B cell (primary cell): ENCODE data around the gene TBATA. TPM values are rescaled to one million over a fixed set of nuclear protein-coding genes. Genes with fewer than 3 reads are reported as not detected.
"Not testable (repeated sequence)": the region's sequence is repeated elsewhere in the genome, so short reads cannot be mapped to it uniquely, and the experiment has no call there.

ENCODE experiments used
- ATAC-seq: fragments of 200-7000 bp; cut with Tn5 transposase; one replicate; pipeline ENCODE4 v1.10.0; 2021; ENCODE audit warnings: low read depth, mild to moderate bottlenecking, moderate number of reproducible peaks, moderate library complexity
- CTCF ChIA-PET: fragments of 350-600 bp; sonication (Branson Sonifier 250); formaldehyde crosslinking; loops from one replicate; lab custom pipeline; 2021; ENCODE audit warnings: antibody characterized with exemption, inconsistent platforms; lab: Charles Lee
- POLR2A ChIA-PET: fragments of 350-600 bp; sonication (Branson Sonifier 250); formaldehyde crosslinking; loops from one replicate; lab custom pipeline; 2021; ENCODE audit warnings: antibody characterized with exemption; lab: Charles Lee
- DNase-seq: peaks from one replicate; pipeline ENCODE4 v3.0.0; 2013
- H2AFZ ChIP-seq: 2 replicates; pipeline ENCODE4 v1.6.1; 2012; ENCODE audit warnings: mild to moderate bottlenecking, low read depth, low read length; ENCODE audit not compliant: insufficient read depth, poor library complexity, severe bottlenecking
- H3K27ac ChIP-seq, 2 donors: 1 replicate in 1 of 2; 2 replicates in 1 of 2; pipeline ENCODE4 v1.5.1; 2012 to 2013; ENCODE audit warnings: low read length in 2 of 2, mild to moderate bottlenecking in 2 of 2, moderate library complexity in 1 of 2
- H3K27me3 ChIP-seq, 4 experiments: fragments of 200-600 bp in 1 of 4; sonication (generic) in 1 of 4; replicated peaks in 1 of 4; 1 replicate in 2 of 4; 2 replicates in 2 of 4; pipeline versions ENCODE4 v1.6.1 to v1.7.0; 2013 to 2016; ENCODE audit warnings: low read length in 3 of 4, mild to moderate bottlenecking in 2 of 4, mixed read lengths in 1 of 4, moderate library complexity in 1 of 4; ENCODE audit not compliant: insufficient read depth in 4 of 4, control insufficient read depth in 3 of 4; ENCODE audit errors: control extremely low read depth in 1 of 4
- H3K36me3 ChIP-seq, 2 experiments: replicated peaks in 1 of 2; 1 replicate in 1 of 2; 2 replicates in 1 of 2; pipeline versions ENCODE4 v1.6.1 to v1.7.1; 2013; ENCODE audit warnings: low read length in 1 of 2; ENCODE audit not compliant: insufficient read depth in 2 of 2, control insufficient read depth in 1 of 2; ENCODE audit errors: control extremely low read depth in 1 of 2, extremely low read depth in 1 of 2
- H3K4me1 ChIP-seq, 2 donors: fragments of 200-600 bp in 1 of 2; sonication (generic) in 1 of 2; 1 replicate in 1 of 2; 2 replicates in 1 of 2; pipeline versions ENCODE4 v1.5.1 to v1.6.1; 2013 to 2017; ENCODE audit warnings: low read length in 2 of 2; ENCODE audit not compliant: control insufficient read depth in 2 of 2, insufficient read depth in 2 of 2
- H3K4me2 ChIP-seq: replicated peaks from 2 replicates; pipeline ENCODE3; 2012; ENCODE audit warnings: mild to moderate bottlenecking, low read depth, low read length; ENCODE audit not compliant: poor library complexity, severe bottlenecking
- H3K4me3 ChIP-seq, 5 experiments: fragments of 200-600 bp in 1 of 5; sonication (generic) in 1 of 5; 1 replicate in 3 of 5; 2 replicates in 2 of 5; pipeline versions ENCODE4 v1.5.1 to v1.7.0; 2011 to 2016; ENCODE audit warnings: low read length in 4 of 5, mild to moderate bottlenecking in 4 of 5, low read depth in 2 of 5, control low read depth in 1 of 5, moderate library complexity in 1 of 5; ENCODE audit not compliant: insufficient read depth in 1 of 5; ENCODE audit errors: control extremely low read depth in 1 of 5, extremely low read depth in 1 of 5
- H3K79me2 ChIP-seq: fragments of 200-600 bp; sonication (generic); one replicate; pipeline ENCODE4 v1.6.0; 2016; ENCODE audit warnings: low read length; ENCODE audit not compliant: control insufficient read depth, insufficient read depth
- H3K9ac ChIP-seq: fragments of 200-600 bp; sonication (generic); 2 replicates; pipeline ENCODE4 v1.6.1; 2017; ENCODE audit warnings: mild to moderate bottlenecking, low read length, moderate library complexity
- H3K9me3 ChIP-seq, 3 donors: one replicate each; pipeline versions ENCODE4 v1.6.1 to v1.7.1; 2013; ENCODE audit warnings: low read length in 2 of 3; ENCODE audit not compliant: control insufficient read depth in 2 of 3, insufficient read depth in 1 of 3; ENCODE audit errors: control extremely low read depth in 1 of 3
- H4K20me1 ChIP-seq: 2 replicates; pipeline ENCODE4 v1.6.0; 2012; ENCODE audit warnings: mild to moderate bottlenecking, low read length; ENCODE audit not compliant: insufficient read depth, control insufficient read depth, poor library complexity, severe bottlenecking
- H3K27ac Mint-ChIP-seq: one replicate; pipeline ENCODE4 v1.8.0; 2021; ENCODE audit warnings: mixed read lengths
- H3K27me3 Mint-ChIP-seq: one replicate; pipeline ENCODE4 v1.8.0; 2021; ENCODE audit warnings: mixed read lengths
- H3K4me1 Mint-ChIP-seq: one replicate; pipeline ENCODE4 v1.8.0; 2021; ENCODE audit warnings: mixed read lengths
- H3K4me3 Mint-ChIP-seq: one replicate; pipeline ENCODE4 v1.8.0; 2021; ENCODE audit warnings: mixed read lengths
- H3K9me3 Mint-ChIP-seq: one replicate; pipeline ENCODE4 v1.8.0; 2022; ENCODE audit warnings: mixed read lengths; ENCODE audit not compliant: insufficient read depth
- EZH2 ChIP-seq: IDR thresholded peaks from 2 replicates; pipeline ENCODE4 v1.6.1; 2012; ENCODE audit warnings: borderline replicate concordance, low read depth, mild to moderate bottlenecking, moderate library complexity, low read length; ENCODE audit not compliant: insufficient read depth, poor library complexity, severe bottlenecking
- WGBS: methylation state at CpG from one replicate; pipeline ENCODE4 v1.1.5; 2013; ENCODE audit warnings: missing lambda C conversion rate; ENCODE audit not compliant: insufficient coverage; 5-methylcytosine and 5-hydroxymethylcytosine counted together
- intact Hi-C: fragments of 100-400 bp; cut with micrococcal nuclease; formaldehyde crosslinking; loops from one replicate; pipeline ENCODE4 v1.10.0; 2022
- polyA plus RNA-seq: library from polyadenylated mRNA; depleted of rRNA; stranded (reverse); fragments of >200 nt; gene quantifications from 2 replicates; pipeline ENCODE4 v1.2.3, GENCODE V29; 2012
- total RNA-seq, 2 donors: library from RNA; stranded (reverse); fragments of 120-200 nt in 1 of 2; gene quantifications; 1 replicate in 1 of 2; 2 replicates in 1 of 2; pipeline versions ENCODE4 v1.2.3 to v1.2.4, GENCODE V29; 2013 to 2022
- TF ChIP-seq, protein P1 (sequence below): fragments of 200-600 bp; IDR thresholded peaks from one replicate; pipeline ENCODE4 v1.8.0; 2022; ENCODE audit warnings: antibody characterized with exemption, mild to moderate bottlenecking

The TBATA gene
- total and polyA plus RNA-seq, 2 donors (not counting 1 experiment from before 2014, with no cell fraction given), result not detected

DNA sequence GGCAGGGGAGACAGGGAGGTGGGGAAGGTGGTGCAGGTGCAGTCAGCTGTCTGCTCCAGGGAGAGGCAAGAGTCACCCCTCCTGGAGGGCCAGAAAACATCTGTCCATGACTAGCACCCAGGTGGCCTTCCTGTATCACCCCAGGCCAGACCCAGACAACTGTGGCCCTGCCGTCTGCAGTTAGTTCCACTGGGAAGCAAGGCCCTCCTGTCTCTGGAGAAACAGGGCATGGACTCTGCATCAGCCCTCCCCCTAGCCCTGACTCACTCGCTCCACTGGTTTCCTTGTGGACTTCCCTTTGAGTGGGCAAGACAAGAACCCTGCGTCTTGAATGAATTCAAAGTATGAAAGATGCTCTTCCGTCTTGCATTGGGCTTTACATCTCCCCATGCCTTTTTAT lies 12.6 kb downstream of the TBATA start:
- DNase-seq, result no peak
- no peak for ATAC-seq
- Mint-ChIP-seq H3K27ac (no peak overlapping the region), H3K27me3 (peaks cover 4% of the 10 kb centered on the region), H3K9me3 (no peaks in the 10 kb centered on the region), H3K4me3 (no peak overlapping the region), H3K4me1 (no peaks in the 10 kb centered on the region)
- H3K36me3 ChIP-seq, result no peaks in the 10 kb centered on the region
- no peaks in the 10 kb centered on the region for H4K20me1 ChIP-seq
- no peaks in the 10 kb centered on the region for H3K9me3 ChIP-seq
- 50% methylated on average over 1 of the region's 4 CpGs for WGBS
- no peak overlapping the region for H2AFZ ChIP-seq
- intact Hi-C loops, result no loop called here
- CTCF ChIA-PET, result interaction anchor here (2.8 kb wide), 1 partner anchor 13 kb away, joined by 8 read pairs; no protein-coding TSS in a partner anchor
- H3K27ac ChIP-seq, result no peak overlapping the region
- no peak overlapping the region for H3K4me2 ChIP-seq
- H3K4me1 ChIP-seq, result no peaks in the 10 kb centered on the region
- no peak overlapping the region for H3K9ac ChIP-seq
- POLR2A ChIA-PET, result no interaction called here
- no peaks in the 10 kb centered on the region for H3K27me3 ChIP-seq
- no peak overlapping the region for H3K4me3 ChIP-seq
- H3K79me2 ChIP-seq, result no peaks in the 10 kb centered on the region
- no peak for TF ChIP-seq EZH2
- TF ChIP-seq, protein P1, sequence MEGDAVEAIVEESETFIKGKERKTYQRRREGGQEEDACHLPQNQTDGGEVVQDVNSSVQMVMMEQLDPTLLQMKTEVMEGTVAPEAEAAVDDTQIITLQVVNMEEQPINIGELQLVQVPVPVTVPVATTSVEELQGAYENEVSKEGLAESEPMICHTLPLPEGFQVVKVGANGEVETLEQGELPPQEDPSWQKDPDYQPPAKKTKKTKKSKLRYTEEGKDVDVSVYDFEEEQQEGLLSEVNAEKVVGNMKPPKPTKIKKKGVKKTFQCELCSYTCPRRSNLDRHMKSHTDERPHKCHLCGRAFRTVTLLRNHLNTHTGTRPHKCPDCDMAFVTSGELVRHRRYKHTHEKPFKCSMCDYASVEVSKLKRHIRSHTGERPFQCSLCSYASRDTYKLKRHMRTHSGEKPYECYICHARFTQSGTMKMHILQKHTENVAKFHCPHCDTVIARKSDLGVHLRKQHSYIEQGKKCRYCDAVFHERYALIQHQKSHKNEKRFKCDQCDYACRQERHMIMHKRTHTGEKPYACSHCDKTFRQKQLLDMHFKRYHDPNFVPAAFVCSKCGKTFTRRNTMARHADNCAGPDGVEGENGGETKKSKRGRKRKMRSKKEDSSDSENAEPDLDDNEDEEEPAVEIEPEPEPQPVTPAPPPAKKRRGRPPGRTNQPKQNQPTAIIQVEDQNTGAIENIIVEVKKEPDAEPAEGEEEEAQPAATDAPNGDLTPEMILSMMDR, result no peak

DNA sequence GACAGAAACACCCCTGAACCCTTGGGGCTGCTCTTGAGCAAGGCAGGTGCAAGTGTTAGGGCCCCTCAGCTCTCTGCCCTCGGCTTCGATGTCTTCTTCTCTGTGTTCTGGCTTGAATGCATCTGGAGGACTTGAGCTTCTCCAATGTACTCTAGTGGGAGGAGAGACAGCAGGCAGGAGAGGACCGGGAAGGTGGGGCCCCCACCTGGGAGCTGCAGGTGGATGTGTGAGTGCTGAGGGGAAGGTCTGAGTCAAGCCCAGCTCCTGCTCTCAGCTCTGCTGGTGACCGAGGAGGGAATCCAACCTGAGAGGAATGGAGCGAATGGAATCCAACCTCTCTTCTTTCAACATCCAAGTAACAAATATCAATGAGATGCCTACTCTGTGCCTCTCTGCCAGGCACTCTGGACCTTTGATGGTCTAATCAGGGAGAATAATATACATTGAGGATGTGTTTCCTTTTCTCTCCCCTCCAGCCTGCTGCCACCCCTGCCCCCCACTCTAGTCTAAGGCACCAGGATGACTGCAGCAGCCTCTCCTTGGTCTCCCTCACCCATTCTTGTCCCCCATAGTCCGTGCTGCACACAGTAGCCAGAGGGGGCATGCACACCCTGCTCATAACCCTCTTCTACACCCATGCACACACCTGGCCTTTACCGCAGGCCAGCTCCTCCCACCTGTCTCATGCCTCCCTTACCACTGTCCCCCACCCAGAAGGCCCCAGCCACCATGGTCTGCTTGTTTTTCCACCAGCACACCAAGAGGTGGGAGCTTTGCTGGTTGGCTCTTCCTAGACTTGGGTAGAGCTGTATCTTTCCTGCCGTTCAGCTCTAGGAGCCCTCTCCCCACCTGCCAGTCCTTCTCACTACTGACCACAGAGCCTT lies 13.6 kb downstream of the TBATA start:
- Mint-ChIP-seq H3K27me3 (peaks cover 4% of the 10 kb centered on the region), H3K27ac (no peak overlapping the region), H3K4me1 (no peaks in the 10 kb centered on the region), H3K4me3 (no peak overlapping the region), H3K9me3 (peaks cover 4% of the 10 kb centered on the region)
- Histone ChIP-seq H3K27me3 (no peaks in the 10 kb centered on the region), H3K4me3 (no peak overlapping the region), H3K9ac (no peak overlapping the region), H2AFZ (no peak overlapping the region), H3K4me2 (no peak overlapping the region), H3K27ac (no peak overlapping the region), H3K9me3 (no peaks in the 10 kb centered on the region), H4K20me1 (no peaks in the 10 kb centered on the region), H3K36me3 (no peaks in the 10 kb centered on the region), H3K79me2 (no peaks in the 10 kb centered on the region), H3K4me1 (no peaks in the 10 kb centered on the region)
- ChIA-PET CTCF (interaction anchor here (1.6 kb wide), 1 partner anchor 13 kb away, joined by 5 read pairs; no protein-coding TSS in a partner anchor), POLR2A (no interaction called here)
- DNase-seq, result no peak
- TF ChIP-seq, protein P1, result no peak
- no peak for TF ChIP-seq EZH2
- 85% methylated on average over 4 of the region's 8 CpGs for WGBS
- intact Hi-C loops, result no loop called here
- no peak for ATAC-seq

DNA sequence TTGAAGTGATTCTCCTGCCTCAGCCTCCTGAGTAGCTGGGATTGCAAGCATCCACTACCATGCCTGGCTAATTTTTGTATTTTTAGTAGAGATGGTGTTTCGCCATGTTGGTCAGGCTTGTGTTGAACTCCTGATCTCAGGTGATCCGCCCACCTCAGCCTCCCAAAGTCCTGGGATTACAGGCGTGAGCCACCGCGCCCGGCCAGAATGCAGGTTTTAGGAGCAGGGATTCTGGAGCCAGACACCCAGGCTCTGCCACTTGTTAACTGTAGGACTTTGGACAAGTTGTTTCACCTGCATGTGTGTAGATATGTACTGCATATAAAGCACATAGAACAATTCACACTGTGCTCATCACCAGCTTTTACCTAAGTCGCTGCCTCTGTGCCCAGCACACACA lies 14.7 kb downstream of the TBATA start:
- H3K9ac ChIP-seq, DNase-seq, H3K4me1 ChIP-seq, H3K9me3 ChIP-seq, H3K4me2 ChIP-seq, intact Hi-C loops, H3K27me3 Mint-ChIP-seq, H3K27ac Mint-ChIP-seq, ATAC-seq, H3K4me3 Mint-ChIP-seq, H4K20me1 ChIP-seq, H3K4me3 ChIP-seq, H3K9me3 Mint-ChIP-seq, H3K36me3 ChIP-seq, H2AFZ ChIP-seq, POLR2A ChIA-PET, H3K27me3 ChIP-seq, H3K79me2 ChIP-seq, H3K27ac ChIP-seq, H3K4me1 Mint-ChIP-seq: not testable (repeated sequence)
- WGBS, result 90% methylated on average over 4 of the region's 7 CpGs
- CTCF ChIA-PET, result interaction anchor here (1.6 kb wide), 1 partner anchor 12 kb away, joined by 5 read pairs; no protein-coding TSS in a partner anchor
